Myocyte (in vitro differentiated cells): ENCODE data around the gene MCM9. TPM values are rescaled to one million over a fixed set of nuclear protein-coding genes. Genes with fewer than 3 reads are reported as not detected.
"Not testable (repeated sequence)": the region's sequence is repeated elsewhere in the genome, so short reads cannot be mapped to it uniquely, and the experiment has no call there.

ENCODE experiments used
- DNase-seq: peaks from one replicate; pipeline ENCODE4 v3.0.0-alpha.2; 2012; ENCODE audit warnings: low read depth
- total RNA-seq: library from RNA; depleted of rRNA; stranded (reverse); fragments of >200 nt; gene quantifications from 2 replicates; pipeline ENCODE4 v1.2.3, GENCODE V29; 2014

The MCM9 gene
- total RNA-seq, 1 donor from 2014 or later, result 11.5 TPM

DNA sequence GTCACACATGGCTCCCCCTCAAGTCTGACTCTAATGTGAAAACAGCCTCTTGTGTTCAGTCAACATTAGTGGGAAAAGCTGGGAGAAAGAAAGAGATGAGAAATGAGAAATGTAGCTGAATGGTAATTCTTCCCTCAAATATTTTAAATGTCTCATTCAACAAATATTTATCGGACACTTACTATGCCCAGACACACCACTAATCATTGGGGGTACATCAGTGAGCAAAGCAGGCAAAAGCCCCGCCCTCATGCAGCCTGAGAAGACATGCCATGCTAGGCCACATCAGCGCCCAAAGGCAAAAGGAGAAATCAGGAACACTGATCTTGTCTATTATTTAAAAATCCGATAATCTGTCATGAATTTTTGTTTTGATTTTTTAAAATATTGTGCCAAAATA is 130.9 kb downstream of the MCM9 start:
- no peak for DNase-seq

DNA sequence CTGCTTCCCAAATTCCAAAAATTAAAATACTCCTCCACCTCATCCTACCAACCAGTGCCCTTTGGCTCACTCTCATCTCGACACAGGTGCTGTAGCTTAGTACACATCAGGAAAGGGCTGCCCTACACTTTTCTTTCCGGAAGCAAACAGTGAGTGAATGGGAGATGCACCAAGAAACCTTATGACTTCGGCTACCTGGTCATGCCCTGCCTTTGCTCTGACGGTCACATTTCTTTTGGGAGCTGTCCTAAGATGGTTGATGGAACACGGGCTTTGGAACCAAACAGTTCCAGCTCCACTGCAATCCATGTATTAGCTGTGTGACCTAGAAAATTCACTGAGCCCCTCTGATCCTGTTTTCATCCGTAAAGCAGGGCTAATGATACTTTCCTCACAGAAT is 133.7 kb downstream of the MCM9 start:
- no peak for DNase-seq

DNA sequence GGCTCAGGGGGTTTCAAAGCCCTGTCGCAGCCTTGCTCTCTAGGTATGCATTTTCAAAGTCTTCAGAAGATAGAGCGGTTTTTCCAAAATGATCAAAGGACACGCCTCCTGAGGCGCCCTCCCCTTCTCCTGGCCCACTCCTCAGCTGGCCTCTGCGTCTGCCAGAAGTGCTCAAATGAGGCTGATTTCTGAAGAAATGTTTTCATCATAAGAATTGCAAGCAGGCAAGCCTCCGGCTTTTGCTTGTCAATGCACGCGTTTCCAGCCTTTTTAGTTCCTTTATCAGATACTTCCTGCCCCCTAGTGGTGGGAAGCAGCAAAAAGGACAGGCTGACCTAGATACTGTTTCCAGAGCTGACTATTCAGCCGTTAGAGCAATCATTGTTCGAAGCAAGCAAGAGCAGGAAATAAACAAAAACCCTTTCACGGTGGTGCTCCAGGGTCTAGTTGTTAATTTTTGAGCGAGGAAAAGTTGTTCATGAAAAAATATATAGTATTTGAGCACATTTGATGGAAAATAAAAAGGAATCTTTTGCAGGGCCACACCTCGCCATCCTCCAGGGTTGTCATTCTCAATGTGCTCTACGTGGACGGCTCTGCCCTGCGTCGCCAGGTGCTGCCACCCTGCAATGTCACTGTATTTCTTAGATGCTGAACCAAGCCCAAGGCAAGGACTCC is 134.4 kb downstream of the MCM9 start:
- DNase-seq, result peak; percentile 88

DNA sequence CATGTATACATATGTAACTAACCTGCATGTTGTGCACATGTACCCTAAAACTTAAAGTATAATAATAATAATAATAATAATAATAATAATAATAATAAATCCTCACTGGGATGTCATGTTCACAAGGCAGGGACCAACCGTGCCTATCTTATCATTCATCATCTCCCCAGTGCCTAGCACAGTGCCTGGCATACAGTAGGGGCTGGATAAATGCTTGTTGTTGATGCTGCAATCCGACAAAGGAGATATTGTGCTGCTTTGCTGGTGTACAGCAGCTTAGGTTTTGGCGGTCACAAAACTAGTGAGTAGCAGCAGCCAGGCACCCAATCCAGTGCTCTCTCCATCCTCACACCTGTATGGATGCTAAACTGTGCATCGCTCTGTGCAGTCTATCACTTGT is 135.1 kb downstream of the MCM9 start:
- no peak for DNase-seq

DNA sequence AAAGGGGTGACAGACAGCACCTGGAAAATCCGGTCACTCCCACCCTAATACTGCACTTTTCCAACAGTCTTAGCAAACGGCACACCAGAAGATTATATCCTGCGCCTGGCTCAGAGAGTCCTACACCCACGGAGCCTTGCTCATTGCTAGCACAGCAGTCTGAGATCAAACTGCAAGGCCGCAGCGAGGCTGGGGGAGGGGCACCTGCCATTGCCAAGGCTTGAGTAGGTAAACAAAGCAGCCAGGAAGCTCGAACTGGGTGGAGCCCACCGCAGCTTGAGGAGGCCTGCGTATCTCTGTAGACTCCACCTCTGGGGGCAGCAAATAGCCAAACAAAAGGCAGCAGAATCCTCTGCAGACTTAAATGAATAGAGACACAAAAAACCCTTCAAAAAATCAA is 138.4 kb downstream of the MCM9 start:
- DNase-seq, result not testable (repeated sequence)

DNA sequence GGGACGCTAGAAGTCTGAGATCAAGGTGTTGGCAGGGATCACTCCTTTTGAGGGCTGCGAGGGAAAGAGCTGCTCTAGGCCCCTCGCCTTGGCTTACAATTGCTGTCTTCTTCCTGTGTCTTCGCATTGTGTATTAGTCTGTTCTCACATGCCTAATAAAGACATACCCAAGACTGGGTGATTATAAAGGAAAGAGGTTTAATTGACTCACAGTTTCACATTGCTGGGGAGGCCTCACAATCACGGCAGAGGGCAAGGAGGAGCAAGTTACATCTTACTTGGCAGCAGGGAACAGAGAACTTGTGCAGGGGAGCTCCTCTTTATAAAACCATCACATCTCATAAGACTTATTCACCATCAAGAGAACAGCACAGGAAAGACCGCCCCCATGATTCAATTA is 143.5 kb downstream of the MCM9 start:
- DNase-seq, result no peak

DNA sequence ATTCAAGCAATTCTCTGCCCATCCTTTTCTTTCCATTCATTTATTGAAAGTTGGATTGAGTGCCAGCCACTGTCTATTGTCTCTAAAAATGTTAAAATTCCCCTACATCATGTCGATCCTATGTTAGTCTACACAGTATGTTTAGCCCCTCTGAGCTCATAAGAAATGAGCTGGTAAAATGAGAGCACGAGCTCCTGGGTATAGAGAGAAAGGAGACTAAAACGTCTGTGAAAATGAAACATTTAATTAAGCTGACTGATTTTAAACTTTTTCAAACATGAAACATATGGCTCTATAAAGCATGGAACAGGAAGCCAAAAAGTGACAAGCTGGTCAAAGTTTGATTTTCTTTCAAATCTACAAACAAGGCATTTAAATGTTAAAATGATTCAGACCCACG is 145.0 kb downstream of the MCM9 start:
- DNase-seq, result no peak

DNA sequence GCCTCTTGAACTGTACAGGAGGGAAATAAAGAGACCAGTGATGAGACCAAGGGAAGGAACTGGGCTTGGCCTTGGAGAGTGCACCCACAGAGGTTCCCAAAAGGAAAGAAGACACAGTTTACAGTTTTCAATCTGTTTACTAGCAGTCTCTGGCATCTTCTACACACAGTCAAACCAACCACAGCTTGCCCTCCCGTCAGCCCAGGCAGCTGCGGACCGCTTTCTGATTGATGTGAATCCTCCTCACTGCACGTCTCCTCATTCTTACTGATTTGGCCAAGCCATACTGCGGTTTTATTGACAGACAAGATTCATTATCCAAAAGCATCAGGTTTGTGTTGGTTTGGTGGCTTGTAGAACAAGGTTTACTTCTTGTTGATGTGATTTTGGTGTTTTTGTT is 145.5 kb downstream of the MCM9 start:
- peak; percentile 11 for DNase-seq

DNA sequence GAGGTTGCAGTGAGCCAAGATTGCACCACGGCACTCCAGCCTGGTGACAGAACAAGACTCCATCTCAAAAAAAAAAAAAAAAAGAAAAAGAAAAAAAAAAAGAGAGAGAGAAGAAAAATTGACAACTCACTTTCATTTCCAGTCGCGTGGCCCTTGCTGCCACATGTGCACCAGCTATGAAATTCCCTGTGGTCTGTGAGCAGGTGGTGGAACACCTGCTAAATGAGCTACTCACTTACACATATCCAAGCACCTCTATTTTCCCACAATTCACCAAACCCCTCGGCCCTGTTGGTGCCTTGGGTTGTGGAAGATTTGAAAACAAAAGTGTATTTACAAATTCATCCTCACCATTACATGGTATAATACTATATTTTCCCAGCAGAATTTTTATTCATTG is 146.3 kb downstream of the MCM9 start:
- peak; percentile 30 for DNase-seq

DNA sequence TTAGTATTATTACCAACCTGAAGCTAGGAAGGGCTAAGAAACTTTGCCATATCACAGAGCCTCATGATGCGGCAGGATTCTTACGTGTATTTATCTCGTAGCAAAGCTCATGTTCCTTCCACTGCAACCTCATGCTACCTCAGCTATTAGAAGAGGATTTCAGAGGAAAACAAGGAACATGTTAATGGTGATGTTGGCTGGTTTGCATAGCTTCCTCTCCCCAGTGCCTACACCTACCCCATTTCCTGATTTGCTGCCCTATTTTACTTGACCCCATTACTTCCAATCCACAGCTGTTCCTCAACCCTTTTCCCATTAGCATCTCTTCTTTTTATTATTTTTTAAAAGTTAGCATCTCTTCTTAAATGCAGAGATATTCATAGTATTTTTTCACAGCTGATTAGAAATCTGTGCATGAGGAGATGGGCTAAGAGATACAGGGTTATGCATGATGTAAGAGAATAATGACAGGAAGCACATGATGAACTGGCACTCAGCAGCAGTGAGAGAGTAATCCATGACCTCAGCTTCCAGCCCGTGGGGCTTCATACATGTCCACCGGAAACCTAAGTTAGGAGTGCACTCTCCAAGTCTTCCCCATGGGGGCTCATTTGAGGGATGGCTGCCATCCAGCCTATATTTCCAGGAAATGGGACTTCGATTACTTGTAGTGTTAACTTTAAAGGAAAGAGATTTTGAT is 147.1 kb downstream of the MCM9 start:
- DNase-seq, result no peak

DNA sequence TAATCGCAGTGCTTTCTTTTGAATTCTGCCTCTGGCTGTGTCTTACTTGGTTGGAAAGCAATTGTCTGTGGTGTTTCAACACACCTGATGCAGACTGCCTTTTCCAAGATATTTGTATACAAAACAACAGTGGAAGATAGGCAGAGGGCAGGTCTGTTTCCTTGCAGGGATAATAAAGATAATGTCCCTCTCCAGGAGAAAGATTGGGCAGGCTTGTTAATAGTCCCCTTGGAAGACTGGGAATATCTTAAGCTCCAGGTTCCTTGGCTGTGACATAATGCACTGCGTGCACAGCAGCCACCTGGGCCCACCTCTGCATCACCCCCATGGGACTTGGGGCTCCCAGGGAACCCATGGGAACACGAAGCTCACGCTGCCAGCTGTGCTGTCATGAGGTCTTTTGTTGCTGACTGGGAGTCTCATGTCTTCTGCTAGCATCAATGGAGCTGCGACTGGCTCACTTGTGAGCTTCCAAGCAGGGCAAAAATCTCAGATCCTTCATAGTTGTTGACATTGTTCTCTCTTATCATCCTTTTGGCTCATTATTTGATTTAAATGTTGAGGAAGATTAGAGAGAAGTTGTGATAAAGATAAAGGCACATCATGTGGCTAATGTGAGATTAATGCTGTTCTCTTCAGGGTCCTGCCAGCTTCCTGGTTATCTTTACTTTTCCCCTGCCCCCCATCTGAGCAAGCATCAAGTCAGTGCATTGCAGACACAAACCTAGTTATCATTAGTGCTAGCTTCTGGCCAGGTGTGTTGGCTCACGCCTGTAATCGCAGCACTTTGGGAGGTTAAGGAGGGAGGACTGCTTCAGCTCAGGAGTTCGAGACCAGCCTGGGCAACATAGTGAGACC is 148.1 kb downstream of the MCM9 start:
- no peak for DNase-seq

DNA sequence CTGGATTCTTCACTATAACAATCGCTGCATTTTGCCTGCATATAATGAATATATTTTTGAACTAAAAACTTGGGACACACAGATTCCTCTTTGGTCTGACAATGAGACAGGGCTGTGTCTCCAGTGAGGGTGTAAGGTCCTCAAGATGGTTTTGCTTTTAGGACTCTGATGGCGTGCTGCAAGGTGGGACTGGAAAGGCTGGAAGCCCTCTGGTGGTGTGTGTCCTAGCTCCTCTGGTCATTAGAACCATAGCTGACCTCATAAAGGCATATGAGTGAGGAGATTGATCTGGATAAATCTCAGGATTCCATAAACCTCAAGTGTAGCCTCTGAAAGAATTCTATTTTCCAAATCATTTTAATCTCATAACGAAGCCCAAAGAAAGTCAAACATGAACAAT is 149.4 kb downstream of the MCM9 start:
- no peak for DNase-seq

DNA sequence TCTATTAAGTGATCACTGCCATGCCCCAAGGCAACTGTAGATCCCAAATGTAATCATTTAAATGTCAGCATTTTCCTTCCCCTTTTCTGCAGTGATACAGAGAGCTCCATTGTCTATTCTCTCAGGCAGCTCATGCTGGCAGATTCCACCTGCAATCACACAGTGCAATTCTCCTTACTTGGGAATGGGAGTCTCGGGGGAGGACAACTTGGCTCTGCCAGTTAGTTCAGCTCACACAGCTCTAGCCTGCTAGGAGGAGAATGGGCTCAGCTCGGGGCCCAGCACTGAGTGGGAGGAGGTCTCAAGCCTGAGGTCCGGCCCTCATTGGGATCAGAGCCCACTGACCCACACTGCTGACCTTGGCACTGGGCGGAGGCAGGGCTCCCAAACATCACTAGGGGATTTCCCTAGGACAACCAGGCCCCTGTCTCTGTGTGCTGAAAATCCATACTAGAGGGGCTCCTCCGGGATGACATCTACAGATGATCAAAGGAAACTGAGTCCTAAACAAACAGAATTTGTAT is 150.3 kb downstream of the MCM9 start:
- no peak for DNase-seq

DNA sequence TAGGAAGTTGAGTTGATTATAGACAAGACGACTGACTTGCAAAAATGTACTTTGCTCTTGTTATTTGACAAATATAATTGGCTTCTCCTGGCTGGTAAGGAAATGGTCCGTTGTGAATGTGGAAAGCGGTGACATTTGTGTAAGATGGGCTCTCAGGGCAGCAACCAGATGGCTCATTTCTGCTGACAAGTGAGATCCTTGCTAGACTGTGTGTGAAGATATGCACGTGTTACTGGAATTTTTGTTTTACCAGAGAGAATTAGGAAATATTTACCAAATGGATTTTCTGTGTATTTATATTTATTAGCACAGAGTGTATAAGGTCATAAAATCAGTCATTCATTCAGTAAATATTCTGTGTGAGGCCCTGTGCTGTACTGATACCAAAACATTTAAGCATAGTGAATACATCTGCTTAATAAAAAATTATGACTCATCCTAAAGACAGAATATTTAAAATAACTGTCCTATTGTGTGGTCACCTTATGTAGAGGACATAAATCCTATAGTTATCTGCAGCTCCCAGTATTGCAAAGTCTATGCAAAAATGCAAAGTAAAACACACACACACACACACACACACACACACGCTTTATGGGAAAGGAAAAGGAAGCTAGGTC is 150.9 kb downstream of the MCM9 start:
- no peak for DNase-seq

DNA sequence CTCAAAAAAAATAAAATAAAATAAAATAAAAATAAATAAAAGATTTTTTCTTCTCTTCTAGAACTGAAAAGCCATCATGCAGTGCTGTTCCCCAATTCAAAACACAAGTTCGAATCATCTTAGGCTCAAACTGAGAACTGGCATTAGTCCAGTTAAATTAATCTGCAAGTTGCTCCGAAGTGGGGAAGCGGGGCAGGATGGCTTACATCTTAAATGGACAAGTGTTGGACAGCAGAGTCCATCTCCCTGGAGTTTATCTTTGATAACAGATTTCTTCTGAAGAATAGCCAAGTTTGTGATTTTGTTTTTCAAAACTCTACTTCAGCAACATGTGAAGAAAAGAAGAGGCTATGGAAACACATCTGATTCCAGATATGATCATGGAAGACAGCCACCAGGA is 152.3 kb downstream of the MCM9 start:
- DNase-seq, result no peak

DNA sequence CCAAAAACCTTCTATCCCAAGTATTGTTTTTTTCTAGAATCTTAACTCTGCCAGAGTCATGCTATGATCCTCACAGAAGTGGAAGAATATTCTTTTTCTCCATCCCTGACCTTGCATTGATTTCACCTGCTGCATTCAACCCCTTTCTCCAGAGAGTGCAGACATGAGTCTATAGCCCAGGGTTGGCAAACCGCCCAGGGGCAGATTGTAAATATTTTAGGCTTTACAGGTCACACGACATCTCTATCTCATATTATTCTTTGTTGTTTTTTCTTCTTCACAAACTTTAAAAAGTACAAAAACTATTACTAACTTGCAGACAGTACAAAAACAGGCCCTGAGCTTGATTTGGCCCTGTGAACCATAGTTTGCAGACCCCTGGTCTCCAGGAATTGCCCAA is 153.1 kb downstream of the MCM9 start:
- DNase-seq, result no peak

DNA sequence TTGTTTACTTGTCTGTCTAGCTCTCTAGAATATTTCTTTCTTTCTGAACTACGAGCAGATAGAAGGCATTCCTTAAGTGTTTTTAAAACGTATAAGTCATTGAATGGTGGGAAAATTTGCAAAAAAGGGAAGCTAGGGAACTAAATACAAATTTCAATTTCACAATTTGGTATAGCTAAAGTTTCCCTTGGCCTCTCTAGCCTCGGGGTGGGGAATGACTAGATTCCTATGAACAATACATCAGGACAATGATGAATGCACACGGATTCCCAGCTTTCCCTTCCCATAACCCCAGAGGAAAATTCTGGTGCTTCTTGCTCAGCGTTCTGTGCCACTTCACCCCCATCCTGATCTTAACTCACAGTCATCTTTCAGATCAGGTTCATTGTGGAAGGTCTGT is 154.3 kb downstream of the MCM9 start:
- DNase-seq, result no peak

DNA sequence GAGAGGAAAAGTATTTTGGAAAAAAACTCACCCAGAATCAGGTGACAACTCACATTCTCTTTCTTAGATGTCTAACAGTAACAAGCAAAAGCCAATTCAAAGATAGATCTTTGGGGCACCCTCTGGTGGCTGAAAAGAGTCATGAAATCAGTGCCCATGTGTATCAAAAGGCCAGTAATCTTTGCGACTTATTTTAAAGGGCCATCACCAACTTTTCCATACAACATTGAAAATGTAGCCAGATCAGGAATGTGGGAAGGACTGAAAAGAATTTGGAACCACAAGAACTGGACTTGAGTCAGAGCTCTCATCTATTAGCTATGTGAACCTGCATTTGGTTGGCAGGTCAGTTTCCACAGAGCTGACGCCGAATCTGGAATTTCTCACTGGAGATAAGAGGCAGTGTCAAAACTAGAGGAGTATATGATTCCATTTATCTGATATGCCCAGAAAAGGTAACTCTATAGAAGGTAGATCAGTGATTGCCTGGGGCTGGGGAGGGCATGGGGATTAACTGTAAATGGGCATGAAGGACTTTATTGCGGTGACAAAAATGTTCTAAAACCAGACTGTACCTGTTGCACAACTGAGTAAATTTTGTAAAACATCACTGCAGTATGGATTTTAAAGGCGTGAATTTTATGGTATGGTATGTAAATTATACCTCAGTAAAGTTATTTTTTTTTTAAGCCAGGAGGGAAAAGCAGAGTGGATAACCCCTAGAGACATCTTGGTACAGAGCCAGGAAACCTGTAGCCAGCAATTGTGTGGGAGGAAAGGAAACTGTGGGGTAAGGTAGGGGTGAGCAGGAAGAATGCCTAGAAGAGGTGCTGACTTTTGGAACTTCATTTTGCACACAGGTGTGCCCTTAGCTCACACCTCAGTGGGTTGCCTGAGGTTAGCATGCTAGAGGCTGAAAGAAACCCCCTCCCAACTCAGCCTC is 158.1 kb downstream of the MCM9 start:
- peak; percentile 90 for DNase-seq

DNA sequence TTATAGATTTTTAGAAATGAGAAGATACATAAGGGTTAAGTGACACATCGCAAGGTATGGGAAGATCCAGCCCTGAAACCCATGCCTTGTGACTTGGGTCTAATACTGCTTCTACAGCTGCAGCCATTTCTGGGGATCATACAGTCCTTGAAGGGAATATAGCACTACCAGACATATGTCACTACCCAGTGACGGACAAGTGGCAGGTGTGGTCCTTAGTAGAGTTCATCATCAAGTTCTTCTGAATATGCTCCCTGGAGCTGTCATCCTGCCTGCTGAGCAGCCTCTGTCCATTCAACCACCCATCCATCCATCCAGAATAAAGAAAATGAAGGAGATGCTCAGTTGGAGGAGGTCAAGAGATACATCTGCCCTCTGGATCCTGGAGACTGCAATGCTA is 159.6 kb downstream of the MCM9 start:
- peak; percentile 72 for DNase-seq

DNA sequence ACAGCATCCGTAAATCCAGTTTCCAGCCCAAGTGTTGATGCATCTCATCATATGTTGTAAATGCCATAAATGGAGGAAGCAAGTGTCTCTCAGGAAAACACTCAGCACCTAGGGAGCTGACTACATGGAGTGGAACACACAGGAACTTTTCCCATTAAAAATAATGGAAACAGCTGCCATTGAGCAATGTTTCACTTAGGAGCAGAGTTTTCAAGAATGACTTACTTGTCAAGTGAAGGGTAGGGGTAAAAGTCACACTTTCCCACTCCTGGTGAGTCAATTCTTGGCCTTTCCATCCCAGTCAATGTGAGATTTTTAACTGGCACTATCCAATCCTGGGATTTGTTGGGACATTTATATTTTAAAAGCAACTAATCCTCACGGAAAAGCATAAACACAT is 160.4 kb downstream of the MCM9 start:
- DNase-seq, result no peak
